SK-N-SH treated with all-trans-retinoic acid at 6 μM for 48 hours (cell line): Measurements from ENCODE around the gene PROM2.

ENCODE experiments used
- TOX ChIP-seq: fragments of 250-450 bp; sonication (Bioruptor Pico); IDR thresholded peaks from 2 replicates; pipeline ENCODE4 v1.8.0; 2021; ENCODE audit warnings: mild to moderate bottlenecking, moderate library complexity, borderline replicate concordance
- ZFP3 ChIP-seq: fragments of 250-450 bp; sonication (Bioruptor Pico); IDR thresholded peaks from 2 replicates; pipeline ENCODE4 v1.5.0; 2020; ENCODE audit warnings: mild to moderate bottlenecking, moderate library complexity
- TF ChIP-seq, protein P1 (sequence below): fragments of 250-450 bp; sonication (Bioruptor Pico); IDR thresholded peaks from 2 replicates; pipeline ENCODE4 v1.8.0; 2021; ENCODE audit warnings: low read depth, mild to moderate bottlenecking, moderate library complexity, borderline replicate concordance

DNA sequence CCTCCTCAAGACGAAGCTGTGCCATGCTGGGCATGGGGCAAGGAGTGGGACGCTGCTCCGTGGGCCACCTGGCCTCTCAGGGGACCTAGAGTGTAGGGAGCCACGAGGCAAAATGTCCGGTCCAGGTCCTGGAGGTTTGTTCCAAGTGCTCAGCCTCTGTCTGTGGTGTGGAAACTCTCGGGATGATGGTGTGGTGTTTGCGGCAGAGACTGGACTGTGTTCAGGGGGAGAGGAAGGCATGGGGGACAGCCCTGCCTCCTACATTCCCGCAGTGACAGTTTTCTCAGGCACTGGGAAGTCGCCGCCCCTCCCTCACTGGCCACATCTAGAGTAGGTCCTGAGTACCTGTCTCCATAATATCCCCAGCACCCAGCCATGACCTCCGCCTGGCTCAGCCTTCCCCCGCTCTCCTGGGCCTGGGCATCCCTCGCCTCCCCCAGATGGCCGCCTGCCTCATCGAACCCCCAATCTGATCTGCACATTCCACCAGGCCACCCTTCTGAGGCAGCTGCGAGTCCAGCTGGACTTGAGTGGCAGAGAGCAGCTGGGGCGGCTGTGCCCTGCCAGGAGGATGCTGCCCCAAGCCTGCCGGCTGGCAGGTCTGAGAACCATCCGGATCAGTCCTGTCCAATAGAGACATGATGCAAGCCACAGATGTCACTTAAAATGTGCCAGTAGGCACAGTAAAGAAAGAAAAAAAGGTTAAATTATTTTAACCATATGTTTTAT, 29.1 kb downstream of the PROM2 start:
- TF ChIP-seq TOX (CRISPR knock-in tag) = no peak
- TF ChIP-seq, protein P1, sequence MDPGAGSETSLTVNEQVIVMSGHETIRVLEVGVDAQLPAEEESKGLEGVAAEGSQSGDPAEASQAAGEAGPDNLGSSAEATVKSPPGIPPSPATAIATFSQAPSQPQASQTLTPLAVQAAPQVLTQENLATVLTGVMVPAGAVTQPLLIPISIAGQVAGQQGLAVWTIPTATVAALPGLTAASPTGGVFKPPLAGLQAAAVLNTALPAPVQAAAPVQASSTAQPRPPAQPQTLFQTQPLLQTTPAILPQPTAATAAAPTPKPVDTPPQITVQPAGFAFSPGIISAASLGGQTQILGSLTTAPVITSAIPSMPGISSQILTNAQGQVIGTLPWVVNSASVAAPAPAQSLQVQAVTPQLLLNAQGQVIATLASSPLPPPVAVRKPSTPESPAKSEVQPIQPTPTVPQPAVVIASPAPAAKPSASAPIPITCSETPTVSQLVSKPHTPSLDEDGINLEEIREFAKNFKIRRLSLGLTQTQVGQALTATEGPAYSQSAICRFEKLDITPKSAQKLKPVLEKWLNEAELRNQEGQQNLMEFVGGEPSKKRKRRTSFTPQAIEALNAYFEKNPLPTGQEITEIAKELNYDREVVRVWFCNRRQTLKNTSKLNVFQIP = no peak
- no peak for TF ChIP-seq ZFP3 (CRISPR knock-in tag)
